HepG2 (cell line): ENCODE results near the gene MPV17L2. TPM values are rescaled to one million over a fixed set of nuclear protein-coding genes. Genes with fewer than 3 reads are reported as not detected.

Experiments
- CBFB ChIP-seq: sonication (generic); formaldehyde crosslinking; IDR thresholded peaks from 2 replicates; pipeline ENCODE4 v1.4.0; 2020; ENCODE audit warnings: missing genetic modification reagents
- ETV6 ChIP-seq: sonication (generic); formaldehyde crosslinking; conservative IDR thresholded peaks from 2 replicates; pipeline ENCODE4 v1.4.0; 2020; ENCODE audit warnings: missing genetic modification reagents
- HMG20A ChIP-seq: IDR thresholded peaks from 2 replicates; pipeline ENCODE4 v1.6.1; 2016; ENCODE audit warnings: borderline replicate concordance
- KDM2A ChIP-seq: sonication (generic); formaldehyde crosslinking; IDR thresholded peaks from 2 replicates; pipeline ENCODE4 v1.4.0; 2020; ENCODE audit warnings: low read depth, missing genetic modification reagents, borderline replicate concordance
- KMT2A ChIP-seq: sonication (generic); formaldehyde crosslinking; IDR thresholded peaks from 2 replicates; pipeline ENCODE4 v1.4.0; 2020; ENCODE audit warnings: missing genetic modification reagents
- MIER2 ChIP-seq: IDR thresholded peaks from 2 replicates; pipeline ENCODE4 v1.6.1; 2016; ENCODE audit warnings: missing biosample characterization, missing genetic modification reagents
- NCOA2 ChIP-seq: sonication (generic); formaldehyde crosslinking; IDR thresholded peaks from 2 replicates; pipeline ENCODE4 v1.8.0; 2022; ENCODE audit warnings: inconsistent platforms
- WIZ ChIP-seq: sonication (generic); formaldehyde crosslinking; IDR thresholded peaks from 2 replicates; pipeline ENCODE4 v1.5.1; 2020; ENCODE audit warnings: mild to moderate bottlenecking, missing genetic modification reagents
- ZBTB7B ChIP-seq: sonication (generic); formaldehyde crosslinking; IDR thresholded peaks from 2 replicates; pipeline ENCODE4 v1.4.0; 2020; ENCODE audit warnings: missing genetic modification reagents
- ZNF136 ChIP-seq: sonication (generic); formaldehyde crosslinking; IDR thresholded peaks from 2 replicates; pipeline ENCODE4 v1.8.1; 2022; ENCODE audit warnings: low read depth, mild to moderate bottlenecking, moderate library complexity, missing genetic modification reagents
- ZNF235 ChIP-seq: sonication (generic); formaldehyde crosslinking; IDR thresholded peaks from 2 replicates; pipeline ENCODE4 v1.8.1; 2023; ENCODE audit warnings: mild to moderate bottlenecking, missing genetic modification reagents, borderline replicate concordance
- ZNF343 ChIP-seq: sonication (generic); formaldehyde crosslinking; IDR thresholded peaks from 2 replicates; pipeline ENCODE4 v1.4.0; 2020; ENCODE audit warnings: mild to moderate bottlenecking, missing genetic modification reagents
- ZNF451 ChIP-seq: sonication (generic); formaldehyde crosslinking; IDR thresholded peaks from 2 replicates; pipeline ENCODE4 v1.5.0; 2020; ENCODE audit warnings: mild to moderate bottlenecking, missing genetic modification reagents
- ZNF670 ChIP-seq: sonication (generic); formaldehyde crosslinking; IDR thresholded peaks from 2 replicates; pipeline ENCODE4 v1.8.0; 2022; ENCODE audit warnings: mild to moderate bottlenecking, missing genetic modification reagents, borderline replicate concordance
- polyA plus RNA-seq, 8 experiments: library from polyadenylated mRNA; depleted of rRNA in 3 of 8; stranded (reverse) in 7 of 8; unstranded in 1 of 8; fragments of >200 nt; fragmentation: Illumina TruSeq in 4 of 8; extraction: Trizol in 4 of 8; gene quantifications; 2 replicates each; pipeline versions ENCODE4 v1.2.1 to v1.2.3, GENCODE V29; 2011 to 2016; ENCODE audit warnings: low read depth in 4 of 8, missing spikeins in 1 of 8, mixed read lengths in 1 of 8; ENCODE audit not compliant: insufficient read depth in 1 of 8
- total RNA-seq, 5 experiments: library from RNA; depleted of rRNA; stranded (reverse); fragments of >200 nt; fragmentation: Illumina TruSeq; extraction: Trizol; gene quantifications; 2 replicates each; pipeline ENCODE4 v1.2.3, GENCODE V29; 2016; ENCODE audit warnings: low read depth in 1 of 5
- TF ChIP-seq, protein P1 (sequence below), 2 experiments: sonication (generic) in 1 of 2; formaldehyde crosslinking in 1 of 2; IDR thresholded peaks; 2 replicates each; pipeline versions ENCODE4 v1.6.1 to v1.9.0; 2014 to 2022; ENCODE audit warnings: antibody characterized with exemption in 1 of 2, borderline replicate concordance in 1 of 2, inconsistent platforms in 1 of 2, low read depth in 1 of 2, missing genetic modification reagents in 1 of 2
- TF ChIP-seq, protein P2 (sequence below): IDR thresholded peaks from 2 replicates; pipeline ENCODE4 v1.6.1; 2016; ENCODE audit warnings: missing biosample characterization, missing genetic modification reagents, low read depth
- TF ChIP-seq, protein P3 (sequence below): sonication (generic); formaldehyde crosslinking; conservative IDR thresholded peaks from 2 replicates; pipeline ENCODE4 v1.4.0; 2020; ENCODE audit warnings: missing genetic modification reagents
- TF ChIP-seq, protein P4 (sequence below): sonication (generic); formaldehyde crosslinking; IDR thresholded peaks from 2 replicates; pipeline ENCODE4 v1.5.0; 2020; ENCODE audit warnings: mild to moderate bottlenecking, missing genetic modification reagents, borderline replicate concordance

The MPV17L2 gene
- total and polyA plus RNA-seq, 2 of the 13 experiments (the other 11 are each of a cell fraction or from before 2014, with no cell fraction given), result 13.6 to 16.7 TPM

DNA sequence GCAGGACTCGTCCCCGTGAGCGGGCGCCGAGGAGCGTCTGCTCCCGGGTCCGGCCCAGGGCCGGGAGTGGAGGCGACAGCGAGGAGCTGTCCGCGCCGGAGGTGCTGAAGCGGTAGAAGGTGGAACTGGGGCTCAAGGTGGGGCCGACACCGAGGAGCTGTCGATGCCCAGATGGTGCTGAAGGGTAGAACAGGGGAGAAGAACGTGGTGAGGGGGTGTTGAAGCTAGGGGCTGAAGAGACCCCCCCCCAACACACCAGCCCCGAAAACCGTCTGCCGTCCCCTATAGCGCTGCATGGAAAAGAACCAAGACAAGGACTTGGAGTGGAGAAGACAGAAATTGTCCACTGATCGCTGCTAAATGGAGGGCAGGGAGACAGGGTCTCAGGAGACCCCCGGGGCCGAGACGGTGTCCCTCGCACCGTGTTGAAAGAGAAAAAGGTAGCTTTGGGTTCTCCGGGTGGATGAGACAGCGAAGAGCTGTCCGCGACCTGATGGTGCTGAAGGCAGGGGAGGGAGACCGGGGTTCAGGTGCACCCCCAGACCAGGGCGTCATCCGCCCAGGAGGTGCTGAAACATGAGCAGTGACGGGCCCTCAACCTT lies 40.3 kb downstream of the MPV17L2 start (continued):
- TF ChIP-seq, protein P1, sequence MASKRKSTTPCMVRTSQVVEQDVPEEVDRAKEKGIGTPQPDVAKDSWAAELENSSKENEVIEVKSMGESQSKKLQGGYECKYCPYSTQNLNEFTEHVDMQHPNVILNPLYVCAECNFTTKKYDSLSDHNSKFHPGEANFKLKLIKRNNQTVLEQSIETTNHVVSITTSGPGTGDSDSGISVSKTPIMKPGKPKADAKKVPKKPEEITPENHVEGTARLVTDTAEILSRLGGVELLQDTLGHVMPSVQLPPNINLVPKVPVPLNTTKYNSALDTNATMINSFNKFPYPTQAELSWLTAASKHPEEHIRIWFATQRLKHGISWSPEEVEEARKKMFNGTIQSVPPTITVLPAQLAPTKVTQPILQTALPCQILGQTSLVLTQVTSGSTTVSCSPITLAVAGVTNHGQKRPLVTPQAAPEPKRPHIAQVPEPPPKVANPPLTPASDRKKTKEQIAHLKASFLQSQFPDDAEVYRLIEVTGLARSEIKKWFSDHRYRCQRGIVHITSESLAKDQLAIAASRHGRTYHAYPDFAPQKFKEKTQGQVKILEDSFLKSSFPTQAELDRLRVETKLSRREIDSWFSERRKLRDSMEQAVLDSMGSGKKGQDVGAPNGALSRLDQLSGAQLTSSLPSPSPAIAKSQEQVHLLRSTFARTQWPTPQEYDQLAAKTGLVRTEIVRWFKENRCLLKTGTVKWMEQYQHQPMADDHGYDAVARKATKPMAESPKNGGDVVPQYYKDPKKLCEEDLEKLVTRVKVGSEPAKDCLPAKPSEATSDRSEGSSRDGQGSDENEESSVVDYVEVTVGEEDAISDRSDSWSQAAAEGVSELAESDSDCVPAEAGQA (IDR thresholded peaks at IDR 0.05; ENCODE audit: low read depth), result no peak
- TF ChIP-seq, protein P1 (CRISPR knock-in tag; IDR thresholded peaks at IDR 0.05; ENCODE audit: borderline replicate concordance), result peak; percentile 96
- TF ChIP-seq KMT2A, result peak; percentile 46; the same call in 1 of the 2 replicates
- TF ChIP-seq, protein P2, sequence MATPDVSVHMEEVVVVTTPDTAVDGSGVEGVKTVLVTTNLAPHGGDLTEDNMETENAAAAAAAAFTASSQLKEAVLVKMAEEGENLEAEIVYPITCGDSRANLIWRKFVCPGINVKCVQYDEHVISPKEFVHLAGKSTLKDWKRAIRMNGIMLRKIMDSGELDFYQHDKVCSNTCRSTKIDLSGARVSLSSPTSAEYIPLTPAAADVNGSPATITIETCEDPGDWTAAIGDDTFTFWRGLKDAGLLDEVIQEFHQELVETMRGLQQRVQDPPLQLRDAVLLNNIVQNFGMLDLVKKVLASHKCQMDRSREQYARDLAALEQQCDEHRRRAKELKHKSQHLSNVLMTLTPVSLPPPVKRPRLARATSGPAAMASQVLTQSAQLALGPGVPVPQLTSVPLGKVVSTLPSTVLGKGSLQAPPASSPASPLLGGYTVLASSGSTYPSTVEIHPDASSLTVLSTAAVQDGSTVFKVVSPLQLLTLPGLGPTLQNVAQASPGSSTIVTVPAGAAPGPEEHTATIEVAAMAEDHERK (CRISPR knock-in tag), result no peak
- peak; percentile 34; the same call in 1 of the 2 replicates for TF ChIP-seq HMG20A (CRISPR knock-in tag)
- TF ChIP-seq ZNF235 (CRISPR knock-in tag), result peak; percentile 50; the same call in 1 of the 2 replicates
- TF ChIP-seq ZNF343 (CRISPR knock-in tag), result 0 out of 2 replicates have a peak, but pooled peaks have one; percentile 39
- TF ChIP-seq ZNF670 (CRISPR knock-in tag), result peak; percentile 88; the same call in 1 of the 2 replicates
- peak; percentile 64 for TF ChIP-seq NCOA2 (CRISPR knock-in tag)
- TF ChIP-seq ZBTB7B, result peak; percentile 42; the same call in 1 of the 2 replicates
- TF ChIP-seq KDM2A, result peak; percentile 83; the same call in 1 of the 2 replicates
- TF ChIP-seq, protein P3, sequence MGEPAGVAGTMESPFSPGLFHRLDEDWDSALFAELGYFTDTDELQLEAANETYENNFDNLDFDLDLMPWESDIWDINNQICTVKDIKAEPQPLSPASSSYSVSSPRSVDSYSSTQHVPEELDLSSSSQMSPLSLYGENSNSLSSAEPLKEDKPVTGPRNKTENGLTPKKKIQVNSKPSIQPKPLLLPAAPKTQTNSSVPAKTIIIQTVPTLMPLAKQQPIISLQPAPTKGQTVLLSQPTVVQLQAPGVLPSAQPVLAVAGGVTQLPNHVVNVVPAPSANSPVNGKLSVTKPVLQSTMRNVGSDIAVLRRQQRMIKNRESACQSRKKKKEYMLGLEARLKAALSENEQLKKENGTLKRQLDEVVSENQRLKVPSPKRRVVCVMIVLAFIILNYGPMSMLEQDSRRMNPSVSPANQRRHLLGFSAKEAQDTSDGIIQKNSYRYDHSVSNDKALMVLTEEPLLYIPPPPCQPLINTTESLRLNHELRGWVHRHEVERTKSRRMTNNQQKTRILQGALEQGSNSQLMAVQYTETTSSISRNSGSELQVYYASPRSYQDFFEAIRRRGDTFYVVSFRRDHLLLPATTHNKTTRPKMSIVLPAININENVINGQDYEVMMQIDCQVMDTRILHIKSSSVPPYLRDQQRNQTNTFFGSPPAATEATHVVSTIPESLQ (CRISPR knock-in tag), result no peak
- TF ChIP-seq ZNF451 (CRISPR knock-in tag), result peak; percentile 84; the same call in 1 of the 2 replicates
- TF ChIP-seq WIZ (CRISPR knock-in tag), result peak; percentile 98
- TF ChIP-seq, protein P4, sequence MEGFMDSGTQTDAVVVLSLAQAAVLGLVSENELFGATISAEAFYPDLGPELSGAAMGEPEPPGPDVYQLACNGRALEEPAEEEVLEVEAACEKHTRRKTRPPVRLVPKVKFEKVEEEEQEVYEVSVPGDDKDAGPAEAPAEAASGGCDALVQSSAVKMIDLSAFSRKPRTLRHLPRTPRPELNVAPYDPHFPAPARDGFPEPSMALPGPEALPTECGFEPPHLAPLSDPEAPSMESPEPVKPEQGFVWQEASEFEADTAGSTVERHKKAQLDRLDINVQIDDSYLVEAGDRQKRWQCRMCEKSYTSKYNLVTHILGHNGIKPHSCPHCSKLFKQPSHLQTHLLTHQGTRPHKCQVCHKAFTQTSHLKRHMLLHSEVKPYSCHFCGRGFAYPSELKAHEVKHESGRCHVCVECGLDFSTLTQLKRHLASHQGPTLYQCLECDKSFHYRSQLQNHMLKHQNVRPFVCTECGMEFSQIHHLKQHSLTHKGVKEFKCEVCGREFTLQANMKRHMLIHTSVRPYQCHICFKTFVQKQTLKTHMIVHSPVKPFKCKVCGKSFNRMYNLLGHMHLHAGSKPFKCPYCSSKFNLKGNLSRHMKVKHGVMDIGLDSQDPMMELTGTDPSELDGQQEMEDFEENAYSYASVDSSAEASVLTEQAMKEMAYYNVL (CRISPR knock-in tag), result no peak
- peak; percentile 96; the same call in 1 of the 2 replicates for TF ChIP-seq ETV6 (CRISPR knock-in tag)
- TF ChIP-seq CBFB, result peak; percentile 75
- TF ChIP-seq MIER2, result peak; percentile 98
- TF ChIP-seq ZNF136 (CRISPR knock-in tag), result no peak
